A549 (cell line): ENCODE data around the gene OGFR.

Experiments
- MYC ChIP-seq: IDR thresholded peaks from 2 replicates; pipeline ENCODE4 v1.6.1; 2012; ENCODE audit warnings: mild to moderate bottlenecking, inconsistent platforms, low read length, improper control_type of control experiment, borderline replicate concordance
- POLR2A ChIP-seq: IDR thresholded peaks from 2 replicates; pipeline ENCODE4 v1.6.1; 2012; ENCODE audit warnings: mild to moderate bottlenecking, low read length
- SREBF2 ChIP-seq: fragments of 450-650 bp; IDR thresholded peaks from 2 replicates; pipeline ENCODE4 v1.6.1; 2014; ENCODE audit warnings: mild to moderate bottlenecking, moderate library complexity
- TF ChIP-seq, protein P1 (sequence below): fragments of >200 bp; sonication (Bioruptor Twin); formaldehyde crosslinking; IDR thresholded peaks from 3 replicates; pipeline ENCODE4 v1.5.1; 2016
- TF ChIP-seq, protein P2 (sequence below): IDR thresholded peaks from 2 replicates; pipeline ENCODE4 v1.6.1; 2012

DNA sequence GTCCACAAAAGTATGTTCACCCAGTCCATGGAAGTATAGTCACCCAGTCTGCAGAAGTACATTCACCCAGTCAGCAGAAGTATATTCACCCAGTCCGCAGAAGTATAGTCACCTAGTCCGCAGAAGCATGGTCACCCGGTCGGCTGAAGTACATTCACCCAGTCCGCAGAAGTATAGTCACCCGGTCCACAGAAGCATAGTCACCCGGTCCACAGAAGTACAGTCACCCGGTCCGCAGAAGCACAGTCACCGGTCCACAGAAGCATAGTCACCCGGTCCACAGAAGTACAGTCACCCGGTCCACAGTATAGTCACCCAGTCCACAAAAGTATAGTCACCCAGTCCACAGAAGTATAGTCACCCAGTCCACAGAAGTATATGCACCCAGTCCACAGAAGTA, 48.2 kb downstream of the OGFR start:
- TF ChIP-seq, protein P1, sequence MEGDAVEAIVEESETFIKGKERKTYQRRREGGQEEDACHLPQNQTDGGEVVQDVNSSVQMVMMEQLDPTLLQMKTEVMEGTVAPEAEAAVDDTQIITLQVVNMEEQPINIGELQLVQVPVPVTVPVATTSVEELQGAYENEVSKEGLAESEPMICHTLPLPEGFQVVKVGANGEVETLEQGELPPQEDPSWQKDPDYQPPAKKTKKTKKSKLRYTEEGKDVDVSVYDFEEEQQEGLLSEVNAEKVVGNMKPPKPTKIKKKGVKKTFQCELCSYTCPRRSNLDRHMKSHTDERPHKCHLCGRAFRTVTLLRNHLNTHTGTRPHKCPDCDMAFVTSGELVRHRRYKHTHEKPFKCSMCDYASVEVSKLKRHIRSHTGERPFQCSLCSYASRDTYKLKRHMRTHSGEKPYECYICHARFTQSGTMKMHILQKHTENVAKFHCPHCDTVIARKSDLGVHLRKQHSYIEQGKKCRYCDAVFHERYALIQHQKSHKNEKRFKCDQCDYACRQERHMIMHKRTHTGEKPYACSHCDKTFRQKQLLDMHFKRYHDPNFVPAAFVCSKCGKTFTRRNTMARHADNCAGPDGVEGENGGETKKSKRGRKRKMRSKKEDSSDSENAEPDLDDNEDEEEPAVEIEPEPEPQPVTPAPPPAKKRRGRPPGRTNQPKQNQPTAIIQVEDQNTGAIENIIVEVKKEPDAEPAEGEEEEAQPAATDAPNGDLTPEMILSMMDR, result no peak
- TF ChIP-seq, protein P2, sequence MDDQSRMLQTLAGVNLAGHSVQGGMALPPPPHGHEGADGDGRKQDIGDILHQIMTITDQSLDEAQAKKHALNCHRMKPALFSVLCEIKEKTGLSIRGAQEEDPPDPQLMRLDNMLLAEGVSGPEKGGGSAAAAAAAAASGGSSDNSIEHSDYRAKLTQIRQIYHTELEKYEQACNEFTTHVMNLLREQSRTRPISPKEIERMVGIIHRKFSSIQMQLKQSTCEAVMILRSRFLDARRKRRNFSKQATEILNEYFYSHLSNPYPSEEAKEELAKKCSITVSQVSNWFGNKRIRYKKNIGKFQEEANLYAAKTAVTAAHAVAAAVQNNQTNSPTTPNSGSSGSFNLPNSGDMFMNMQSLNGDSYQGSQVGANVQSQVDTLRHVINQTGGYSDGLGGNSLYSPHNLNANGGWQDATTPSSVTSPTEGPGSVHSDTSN, result no peak
- TF ChIP-seq POLR2A (no peak), MYC (no peak), SREBF2 (no peak)
